ENCODE data around the gene ABR.
"Not testable (repeated sequence)": the region's sequence is repeated elsewhere in the genome, so short reads cannot be mapped to it uniquely, and the experiment has no call there.

The ABR gene

GRCh38 chr17:1201132-1201702 is 21.4 kb upstream of the ABR start:
- peak; percentile 49 for DNase-seq (ENCODE audit: low spot score)

- not testable (repeated sequence) for DNase-seq (ENCODE audit: low spot score)
Measured at GRCh38 chr17:1199271-1199743, 19.5 kb upstream of the ABR start.

- peak; percentile 61 for DNase-seq (ENCODE audit: low spot score)
Measured at GRCh38 chr17:1197781-1198490, 18.2 kb upstream of the ABR start.

GRCh38 chr17:1197379-1197778 is 17.6 kb upstream of the ABR start:
- no peak for DNase-seq (ENCODE audit: low spot score)

- DNase-seq (ENCODE audit: low spot score) = no peak
Measured at GRCh38 chr17:1196946-1197345, 17.2 kb upstream of the ABR start.

GRCh38 chr17:1192911-1193699 is 13.3 kb upstream of the ABR start:
- no peak for DNase-seq (ENCODE audit: low spot score)

GRCh38 chr17:1190751-1191331 is 11.1 kb upstream of the ABR start:
- no peak for DNase-seq (ENCODE audit: low spot score)

- no peak for DNase-seq (ENCODE audit: low spot score)
Measured at GRCh38 chr17:1188812-1189504, 9.2 kb upstream of the ABR start.

- peak; percentile 80 for DNase-seq (ENCODE audit: low spot score)
Measured at GRCh38 chr17:1186923-1187771, 7.4 kb upstream of the ABR start.

GRCh38 chr17:1186214-1186820 is 6.5 kb upstream of the ABR start:
- no peak for DNase-seq (ENCODE audit: low spot score)

GRCh38 chr17:1183171-1183873 is 3.5 kb upstream of the ABR start:
- DNase-seq (ENCODE audit: low spot score) = no peak

- no peak for DNase-seq (ENCODE audit: low spot score)
Measured at GRCh38 chr17:1182811-1183170, 3.0 kb upstream of the ABR start.

GRCh38 chr17:1181753-1182137 is 2.0 kb upstream of the ABR start:
- no peak for DNase-seq (ENCODE audit: low spot score)

GRCh38 chr17:1180958-1181752 is 1.4 kb upstream of the ABR start:
- no peak for DNase-seq (ENCODE audit: low spot score)

GRCh38 chr17:1179112-1179817 is 516 bp downstream of the ABR start:
- DNase-seq (ENCODE audit: low spot score) = no peak

GRCh38 chr17:1177016-1177700 is 2.6 kb downstream of the ABR start:
- DNase-seq (ENCODE audit: low spot score) = no peak

- DNase-seq (ENCODE audit: low spot score) = no peak
Measured at GRCh38 chr17:1174263-1174880, 5.4 kb downstream of the ABR start.

Data from CD4-positive, alpha-beta T cell treated with Interleukin-2 at 100 ng/mL for 4 hours (primary cell).